GM23248 (cell line): ENCODE measurements around the gene C16orf54.

Experiments
- EZH2 ChIP-seq: fragments of 200-600 bp; sonication (generic); IDR thresholded peaks from 2 replicates; pipeline ENCODE4 v1.6.1; 2018; ENCODE audit warnings: antibody characterized with exemption, mild to moderate bottlenecking; ENCODE audit not compliant: insufficient read depth, poor library complexity, severe bottlenecking
- EZH2phosphoT487 ChIP-seq: fragments of 200-600 bp; sonication (generic); IDR thresholded peaks from 2 replicates; pipeline ENCODE4 v1.6.1; 2018; ENCODE audit warnings: antibody characterized with exemption, moderate library complexity, mild to moderate bottlenecking, low read depth; ENCODE audit not compliant: insufficient read depth

GRCh38 chr16:29784901-29785500 is 39.2 kb upstream of the C16orf54 start:
- TF ChIP-seq EZH2phosphoT487 (no peak), EZH2 (no peak)
